GM13977 (cell line): ENCODE measurements around the gene MARVELD1.
A peak's percentile ranks its signal among the peaks of the same experiment; 100 is the strongest.

Source experiments
- DNase-seq: peaks from one replicate; pipeline ENCODE4 v3.0.0; 2012; ENCODE audit warnings: low spot score
- in situ Hi-C: fragments of 300-500 bp; cut with MboI; formaldehyde crosslinking; loops from one replicate; pipeline ENCODE4 v1.12.0; 2022; ENCODE audit warnings: low sequenced_read_pairs, low pct_unique_long_range_greater_than_20kb, mixed read lengths, inconsistent platforms; ENCODE audit not compliant: unreplicated experiment
- TF ChIP-seq, protein P1 (sequence below): IDR thresholded peaks from 2 replicates; pipeline ENCODE4 v1.5.1; 2012; ENCODE audit warnings: mild to moderate bottlenecking, control low read depth; ENCODE audit not compliant: insufficient read depth; ENCODE audit errors: extremely low read depth, missing control alignments

The MARVELD1 gene

GRCh38 chr10:97707134-97707861 lies 6.2 kb upstream of the MARVELD1 start:
- no peak for DNase-seq
- TF ChIP-seq, protein P1, sequence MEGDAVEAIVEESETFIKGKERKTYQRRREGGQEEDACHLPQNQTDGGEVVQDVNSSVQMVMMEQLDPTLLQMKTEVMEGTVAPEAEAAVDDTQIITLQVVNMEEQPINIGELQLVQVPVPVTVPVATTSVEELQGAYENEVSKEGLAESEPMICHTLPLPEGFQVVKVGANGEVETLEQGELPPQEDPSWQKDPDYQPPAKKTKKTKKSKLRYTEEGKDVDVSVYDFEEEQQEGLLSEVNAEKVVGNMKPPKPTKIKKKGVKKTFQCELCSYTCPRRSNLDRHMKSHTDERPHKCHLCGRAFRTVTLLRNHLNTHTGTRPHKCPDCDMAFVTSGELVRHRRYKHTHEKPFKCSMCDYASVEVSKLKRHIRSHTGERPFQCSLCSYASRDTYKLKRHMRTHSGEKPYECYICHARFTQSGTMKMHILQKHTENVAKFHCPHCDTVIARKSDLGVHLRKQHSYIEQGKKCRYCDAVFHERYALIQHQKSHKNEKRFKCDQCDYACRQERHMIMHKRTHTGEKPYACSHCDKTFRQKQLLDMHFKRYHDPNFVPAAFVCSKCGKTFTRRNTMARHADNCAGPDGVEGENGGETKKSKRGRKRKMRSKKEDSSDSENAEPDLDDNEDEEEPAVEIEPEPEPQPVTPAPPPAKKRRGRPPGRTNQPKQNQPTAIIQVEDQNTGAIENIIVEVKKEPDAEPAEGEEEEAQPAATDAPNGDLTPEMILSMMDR = no peak
- in situ Hi-C loops = no loop called here

GRCh38 chr10:97708167-97708566 lies 5.4 kb upstream of the MARVELD1 start:
- TF ChIP-seq, protein P1 = no peak
- in situ Hi-C loops = no loop called here

GRCh38 chr10:97708976-97709946 lies 4.3 kb upstream of the MARVELD1 start:
- in situ Hi-C loops = no loop called here
- DNase-seq = no peak

More at GRCh38 chr10:97708167-97708566, 5.4 kb upstream of the MARVELD1 start:
- no peak for DNase-seq

GRCh38 chr10:97711640-97712572 lies 1.6 kb upstream of the MARVELD1 start:
- in situ Hi-C loops = no loop called here
- TF ChIP-seq, protein P1 = no peak
- no peak for DNase-seq

More at GRCh38 chr10:97708976-97709946, 4.3 kb upstream of the MARVELD1 start:
- TF ChIP-seq, protein P1 = peak; percentile 62

- peak; percentile 91 for DNase-seq
- in situ Hi-C loops = no loop called here
- TF ChIP-seq, protein P1 = peak; percentile 43
Measured at GRCh38 chr10:97713826-97714400, 383 bp downstream of the MARVELD1 start.
